IMR-90 (cell line): ENCODE measurements around the gene PFKFB2. TPM values are rescaled to one million over a fixed set of nuclear protein-coding genes. Genes with fewer than 3 reads are reported as not detected.

Experiments used
- ATAC-seq: fragments of 200-7000 bp; cut with Tn5 transposase; 2 replicates; pipeline ENCODE4 v1.9.1; 2020; ENCODE audit warnings: low read depth, mild to moderate bottlenecking, moderate library complexity
- BruUV-seq: library from RNA; stranded (reverse); fragments of 400-500 nt; replicated peaks from 2 replicates; lab custom pipeline; 2021; lab: Mats Ljungman, UMichigan
- CTCF ChIA-PET: fragments of 300-600 bp; formaldehyde crosslinking; extraction: SDS; loops from one replicate; lab custom pipeline; 2021; ENCODE audit warnings: antibody characterized with exemption; lab: Yijun Ruan, JAX
- POLR2A ChIA-PET: fragments of 300-600 bp; sonication (Branson Sonifier 250); formaldehyde crosslinking; loops from one replicate; lab custom pipeline; 2022; ENCODE audit warnings: antibody characterized with exemption; ENCODE audit not compliant: unreplicated experiment; lab: Charles Lee
- DNase-seq: peaks from one replicate; pipeline ENCODE4 v3.0.0; 2013
- H2AFZ ChIP-seq: replicated peaks from 2 replicates; pipeline ENCODE3; 2013; ENCODE audit warnings: low read length, mild to moderate bottlenecking; ENCODE audit not compliant: poor library complexity
- H2AK5ac ChIP-seq: 2 replicates; pipeline ENCODE4 v1.6.1; 2013; ENCODE audit warnings: low read depth, low read length, inconsistent platforms
- H2AK9ac ChIP-seq: replicated peaks from 2 replicates; pipeline ENCODE3; 2013; ENCODE audit warnings: mild to moderate bottlenecking, low read depth, low read length, moderate library complexity; ENCODE audit not compliant: poor library complexity
- H2BK120ac ChIP-seq: 2 replicates; pipeline ENCODE4 v1.6.1; 2013; ENCODE audit warnings: low read depth, low read length, inconsistent platforms
- H2BK15ac ChIP-seq: 3 replicates; pipeline ENCODE4 v1.6.1; 2013; ENCODE audit warnings: low read depth, low read length, inconsistent platforms
- H2BK20ac ChIP-seq: 2 replicates; pipeline ENCODE4 v1.6.1; 2013; ENCODE audit warnings: low read depth, mild to moderate bottlenecking, inconsistent platforms, low read length, moderate library complexity
- H2BK5ac ChIP-seq: 2 replicates; pipeline ENCODE4 v1.6.1; 2013; ENCODE audit warnings: mild to moderate bottlenecking, low read depth, low read length, inconsistent platforms; ENCODE audit not compliant: poor library complexity, severe bottlenecking
- H3K14ac ChIP-seq: replicated peaks from 2 replicates; pipeline ENCODE4 v1.6.1; 2013; ENCODE audit warnings: low read depth, low read length, inconsistent platforms
- H3K18ac ChIP-seq: 2 replicates; pipeline ENCODE4 v1.6.1; 2013; ENCODE audit warnings: low read depth, low read length, control low read depth
- H3K23ac ChIP-seq: 2 replicates; pipeline ENCODE4 v1.6.1; 2013; ENCODE audit warnings: low read depth, low read length, inconsistent platforms
- H3K27ac ChIP-seq: 2 replicates; pipeline ENCODE4 v1.5.1; 2013; ENCODE audit warnings: mild to moderate bottlenecking, control low read depth, low read length; ENCODE audit not compliant: insufficient read depth
- H3K27me3 ChIP-seq: 2 replicates; pipeline ENCODE4 v1.6.1; 2013; ENCODE audit warnings: low read length; ENCODE audit not compliant: control insufficient read depth, insufficient read depth
- H3K36me3 ChIP-seq: 2 replicates; pipeline ENCODE4 v1.6.1; 2013; ENCODE audit warnings: low read length, mixed read lengths; ENCODE audit not compliant: control insufficient read depth, insufficient read depth
- H3K4ac ChIP-seq: 2 replicates; pipeline ENCODE4 v1.6.1; 2013; ENCODE audit warnings: low read depth, low read length, inconsistent platforms
- H3K4me1 ChIP-seq: 2 replicates; pipeline ENCODE4 v1.6.1; 2013; ENCODE audit warnings: low read length, mixed read lengths; ENCODE audit not compliant: control insufficient read depth, insufficient read depth
- H3K4me2 ChIP-seq: 2 replicates; pipeline ENCODE4 v1.6.1; 2013; ENCODE audit warnings: low read depth, mild to moderate bottlenecking, control low read depth, low read length, moderate library complexity
- H3K4me3 ChIP-seq: 2 replicates; pipeline ENCODE4 v1.5.1; 2013; ENCODE audit warnings: low read depth, mild to moderate bottlenecking, control low read depth, low read length, moderate library complexity; ENCODE audit not compliant: insufficient read depth
- H3K56ac ChIP-seq: 2 replicates; pipeline ENCODE4 v1.6.1; 2013; ENCODE audit warnings: low read length, inconsistent platforms; ENCODE audit not compliant: insufficient read depth; ENCODE audit errors: extremely low read depth
- H3K79me1 ChIP-seq, 2 experiments: 2 replicates each; pipeline ENCODE4 v1.6.1; 2013; ENCODE audit warnings: low read length in 2 of 2, inconsistent platforms in 1 of 2, low read depth in 1 of 2
- H3K9ac ChIP-seq: 2 replicates; pipeline ENCODE4 v1.6.1; 2013; ENCODE audit warnings: low read depth, low read length, control low read depth
- H3K9me1 ChIP-seq: 2 replicates; pipeline ENCODE4 v1.6.1; 2013; ENCODE audit warnings: low read length, inconsistent platforms; ENCODE audit not compliant: insufficient read depth
- H3K9me3 ChIP-seq: 2 replicates; pipeline ENCODE4 v1.6.1; 2013; ENCODE audit warnings: low read length; ENCODE audit not compliant: control insufficient read depth, insufficient read depth
- H4K20me1 ChIP-seq: 2 replicates; pipeline ENCODE4 v1.6.1; 2013; ENCODE audit warnings: low read length, inconsistent platforms; ENCODE audit not compliant: insufficient read depth
- H4K5ac ChIP-seq: 2 replicates; pipeline ENCODE4 v1.6.1; 2013; ENCODE audit warnings: mild to moderate bottlenecking, low read depth, low read length, control low read depth
- H4K8ac ChIP-seq, 2 experiments: 2 replicates each; pipeline ENCODE4 v1.6.1; 2013; ENCODE audit warnings: low read depth in 2 of 2, low read length in 2 of 2, control low read depth in 1 of 2, inconsistent platforms in 1 of 2
- H4K91ac ChIP-seq: 2 replicates; pipeline ENCODE4 v1.6.1; 2013; ENCODE audit warnings: low read depth, low read length, inconsistent platforms; ENCODE audit not compliant: insufficient read depth
- FOS ChIP-seq: fragments of 150-350 bp; IDR thresholded peaks from 2 replicates; pipeline ENCODE4 v1.6.1; 2016; ENCODE audit warnings: low read depth, low read length
- NFE2L2 ChIP-seq: fragments of 150-350 bp; IDR thresholded peaks from 2 replicates; pipeline ENCODE4 v1.6.1; 2016; ENCODE audit warnings: low read depth, mild to moderate bottlenecking, low read length
- WGBS, 2 experiments: methylation state at CpG; one replicate each; pipeline versions ENCODE4 v1.1.5 to v1.1.7; 2013; ENCODE audit warnings: missing lambda C conversion rate in 2 of 2; ENCODE audit not compliant: insufficient read length in 1 of 2; ENCODE audit errors: extremely low coverage in 2 of 2; 5-methylcytosine and 5-hydroxymethylcytosine counted together
- dilution Hi-C: fragments of 300-500 bp; cut with HindIII; formaldehyde crosslinking; loops from one replicate; pipeline ENCODE4 v1.14.3; 2018; ENCODE audit warnings: low sequenced_read_pairs; ENCODE audit not compliant: unreplicated experiment
- in situ Hi-C: fragments of 300-500 bp; cut with MboI; formaldehyde crosslinking; loops from 3 replicates; pipeline ENCODE4 v1.14.3; 2019; ENCODE audit warnings: low sequenced_read_pairs, inconsistent platforms, mixed read lengths
- intact Hi-C: fragments of 100-400 bp; cut with micrococcal nuclease; formaldehyde crosslinking; loops from 2 replicates; pipeline ENCODE4 v1.10.0; 2022
- polyA plus RNA-seq, 3 experiments: library from polyadenylated mRNA; depleted of rRNA; stranded (reverse); fragments of >200 nt; gene quantifications; 2 replicates each; pipeline ENCODE4 v1.2.3, GENCODE V29; 2012; ENCODE audit warnings: low replicate concordance in 1 of 3
- total RNA-seq: library from RNA; depleted of rRNA; stranded (reverse); fragments of >200 nt; gene quantifications from 2 replicates; pipeline ENCODE4 v1.2.3, GENCODE V29; 2012
- TF ChIP-seq, protein P1 (sequence below): fragments of 150-350 bp; IDR thresholded peaks from 2 replicates; pipeline ENCODE4 v1.6.1; 2017; ENCODE audit warnings: mild to moderate bottlenecking, antibody characterized with exemption, low read length, low read depth

The PFKFB2 gene
- total and polyA plus RNA-seq, 2 of the 4 experiments (the other 2 are of a cell fraction): 0.62 to 1.3 TPM

DNA sequence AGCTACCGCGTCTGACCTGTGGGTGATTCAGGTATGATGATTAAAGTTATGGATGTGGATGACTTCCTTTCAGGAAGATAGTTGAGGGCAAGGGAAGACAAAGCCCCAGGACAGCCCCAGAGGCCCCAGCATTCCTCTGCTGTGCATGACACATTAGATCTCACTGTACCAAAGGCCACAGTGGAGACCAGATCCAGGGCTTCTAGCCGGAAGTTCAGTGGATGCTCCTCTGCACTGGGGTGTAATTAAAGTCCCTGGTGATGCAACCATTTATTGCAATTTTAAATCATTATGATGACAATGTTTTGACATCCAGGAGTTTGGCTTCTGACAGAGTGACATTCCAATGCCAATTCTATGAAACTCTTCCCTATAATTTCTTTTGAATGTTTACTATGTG is 55.9 kb downstream of the PFKFB2 start:
- DNase-seq: no peak
- Histone ChIP-seq H2BK15ac (no peak overlapping the region), H3K18ac (no peak overlapping the region), H2BK20ac (no peak overlapping the region), H3K14ac (no peak overlapping the region), H3K79me1 (no peaks in the 10 kb centered on the region), H2BK120ac (no peak overlapping the region), H3K9me1 (no peaks in the 10 kb centered on the region), H3K4ac (no peak overlapping the region), H3K9me3 (no peaks in the 10 kb centered on the region), H3K56ac (no peak overlapping the region), H2AFZ (no peak overlapping the region), H4K5ac (no peak overlapping the region), H3K4me2 (no peak overlapping the region), H3K36me3 (no peaks in the 10 kb centered on the region), H3K27ac (no peak overlapping the region), H4K91ac (no peak overlapping the region), H3K27me3 (peaks cover 1% of the 10 kb centered on the region; the same call in 1 of the 2 replicates), H2BK5ac (no peak overlapping the region), H2AK5ac (no peak overlapping the region), H2AK9ac (no peak overlapping the region), H3K4me1 (no peaks in the 10 kb centered on the region), H3K9ac (no peak overlapping the region), H4K20me1 (no peaks in the 10 kb centered on the region), H3K23ac (no peak overlapping the region), H4K8ac (no peak overlapping the region), H3K4me3 (no peak overlapping the region)
- intact Hi-C loops: no loop called here
- TF ChIP-seq FOS (no peak), NFE2L2 (no peak)
- TF ChIP-seq, protein P1, sequence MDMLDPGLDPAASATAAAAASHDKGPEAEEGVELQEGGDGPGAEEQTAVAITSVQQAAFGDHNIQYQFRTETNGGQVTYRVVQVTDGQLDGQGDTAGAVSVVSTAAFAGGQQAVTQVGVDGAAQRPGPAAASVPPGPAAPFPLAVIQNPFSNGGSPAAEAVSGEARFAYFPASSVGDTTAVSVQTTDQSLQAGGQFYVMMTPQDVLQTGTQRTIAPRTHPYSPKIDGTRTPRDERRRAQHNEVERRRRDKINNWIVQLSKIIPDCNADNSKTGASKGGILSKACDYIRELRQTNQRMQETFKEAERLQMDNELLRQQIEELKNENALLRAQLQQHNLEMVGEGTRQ: no peak
- BruUV-seq: no TSS peak
- POLR2A ChIA-PET: no interaction called here
- no peak for ATAC-seq
- CTCF ChIA-PET: no interaction called here
- dilution Hi-C loops: no loop called here
- in situ Hi-C loops: no loop called here
- WGBS, 2 experiments: no CpG with 5 or more reads among the region's 3 CpGs
